OCI-LY1 (cell line): Measurements from ENCODE around the gene NR1I2.

Experiments
- EZH2 ChIP-seq: fragments of 200-600 bp; sonication (generic), shearing (Covaris generic); IDR thresholded peaks from 2 replicates; pipeline ENCODE4 v1.8.0; 2017; ENCODE audit warnings: borderline replicate concordance, mixed run types, mild to moderate bottlenecking, antibody characterized with exemption, low read length, moderate library complexity, mixed read lengths
- TF ChIP-seq, protein P1 (sequence below): fragments of 200-600 bp; sonication (generic), shearing (Covaris generic); IDR thresholded peaks from 2 replicates; pipeline ENCODE4 v1.5.1; 2017; ENCODE audit warnings: mild to moderate bottlenecking, antibody characterized with exemption, low read length, moderate library complexity, mixed read lengths

DNA sequence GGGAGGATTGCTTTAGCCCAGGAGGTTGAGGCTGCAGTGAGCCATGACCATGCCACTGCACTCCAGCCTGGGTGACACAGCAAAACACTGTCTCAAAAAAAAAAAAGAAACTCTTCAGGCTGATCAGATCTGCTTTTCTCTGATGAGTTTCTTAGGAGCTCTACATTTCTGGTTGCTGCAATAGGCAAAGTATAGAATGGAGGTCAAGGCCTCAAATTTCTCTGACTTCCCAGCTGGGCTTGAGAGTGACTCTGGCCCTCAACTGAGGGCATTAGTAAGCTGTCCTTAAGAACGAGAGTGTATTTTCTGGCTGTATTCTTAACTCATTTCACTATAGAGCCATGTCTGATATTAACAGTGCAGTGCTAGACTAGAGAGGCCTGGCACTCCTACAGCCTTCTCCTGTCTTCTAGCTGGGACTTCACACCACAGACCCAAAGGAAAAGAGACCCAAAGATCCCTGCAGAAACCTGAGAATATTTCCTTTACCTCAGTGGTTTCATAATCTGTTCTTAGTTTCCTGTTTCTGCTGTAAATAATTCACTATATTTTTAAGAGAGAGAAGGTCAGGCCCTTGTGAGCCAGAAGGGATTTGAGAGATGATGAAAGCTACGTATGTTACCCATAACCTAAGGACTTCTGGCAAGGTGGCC, 2.0 kb upstream of the NR1I2 start:
- TF ChIP-seq, protein P1, sequence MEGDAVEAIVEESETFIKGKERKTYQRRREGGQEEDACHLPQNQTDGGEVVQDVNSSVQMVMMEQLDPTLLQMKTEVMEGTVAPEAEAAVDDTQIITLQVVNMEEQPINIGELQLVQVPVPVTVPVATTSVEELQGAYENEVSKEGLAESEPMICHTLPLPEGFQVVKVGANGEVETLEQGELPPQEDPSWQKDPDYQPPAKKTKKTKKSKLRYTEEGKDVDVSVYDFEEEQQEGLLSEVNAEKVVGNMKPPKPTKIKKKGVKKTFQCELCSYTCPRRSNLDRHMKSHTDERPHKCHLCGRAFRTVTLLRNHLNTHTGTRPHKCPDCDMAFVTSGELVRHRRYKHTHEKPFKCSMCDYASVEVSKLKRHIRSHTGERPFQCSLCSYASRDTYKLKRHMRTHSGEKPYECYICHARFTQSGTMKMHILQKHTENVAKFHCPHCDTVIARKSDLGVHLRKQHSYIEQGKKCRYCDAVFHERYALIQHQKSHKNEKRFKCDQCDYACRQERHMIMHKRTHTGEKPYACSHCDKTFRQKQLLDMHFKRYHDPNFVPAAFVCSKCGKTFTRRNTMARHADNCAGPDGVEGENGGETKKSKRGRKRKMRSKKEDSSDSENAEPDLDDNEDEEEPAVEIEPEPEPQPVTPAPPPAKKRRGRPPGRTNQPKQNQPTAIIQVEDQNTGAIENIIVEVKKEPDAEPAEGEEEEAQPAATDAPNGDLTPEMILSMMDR: no peak
- TF ChIP-seq EZH2: no peak
